CMK (cell line): ENCODE results near the gene SH2D1A.

Source experiments
- DNase-seq: peaks from one replicate; pipeline ENCODE4 v3.0.0-alpha.2; 2010; ENCODE audit warnings: low read depth

Gene SH2D1A

GRCh38 chrX:124421898-124422655, 75.7 kb downstream of the SH2D1A start:
- DNase-seq: no peak
